ENCODE data around the gene RABEP1. TPM values are rescaled to one million over a fixed set of nuclear protein-coding genes. Genes with fewer than 3 reads are reported as not detected.

RABEP1 gene
- total and polyA plus RNA-seq, 2 experiments from 2014 or later: 37.0 to 88.1 TPM

DNA sequence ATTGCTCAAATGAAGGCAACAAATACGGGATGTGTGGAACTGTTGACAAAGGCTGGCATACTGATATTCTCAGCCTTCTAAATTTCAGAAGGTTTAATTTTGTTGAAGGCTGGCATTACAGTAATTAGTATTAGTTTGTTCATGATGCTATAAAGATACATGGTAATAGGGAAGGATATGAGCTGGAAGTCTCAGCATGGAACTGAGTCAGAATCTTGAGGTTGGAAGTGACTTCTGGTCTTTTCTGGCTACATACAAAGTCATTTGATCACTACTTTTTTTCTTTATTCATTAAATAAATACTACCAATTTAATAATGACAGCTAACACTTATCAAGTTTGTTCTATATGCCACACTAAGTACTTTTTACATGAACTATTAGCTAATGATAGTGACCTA is 22.6 kb downstream of the RABEP1 start:
- Mint-ChIP-seq H3K27ac (no peak overlapping the region), H3K36me3 (ENCODE audit: low read depth) (peaks cover 12% of the 10 kb centered on the region; the same call in 2 of the 3 replicates), H3K4me1 (peaks cover 3% of the 10 kb centered on the region; the same call in 2 of the 3 replicates), H3K9me3 (no peaks in the 10 kb centered on the region), H3K4me3 (no peak overlapping the region), H3K27me3 (ENCODE audit: insufficient read depth, low read depth, poor library complexity) (peaks cover 2% of the 10 kb centered on the region)
- no peak for ATAC-seq
- Histone ChIP-seq H2AFZ (no peak overlapping the region), H3F3A (replicated peaks; ENCODE audit: low read depth) (no peaks in the 10 kb centered on the region), H4K20me1 (replicated peaks; ENCODE audit: insufficient read depth) (peaks cover 62% of the 10 kb centered on the region), H3K4me1 (ENCODE audit: insufficient read depth) (no peaks in the 10 kb centered on the region), H3K79me2 (replicated peaks; ENCODE audit: insufficient read depth) (peaks cover 95% of the 10 kb centered on the region), H3K27me3 (ENCODE audit: insufficient read depth) (no peaks in the 10 kb centered on the region), H3K9me2 (ENCODE audit: insufficient read depth) (no peaks in the 10 kb centered on the region), H3K27ac (ENCODE audit: low read depth) (no peak overlapping the region), H3K4me2 (no peak overlapping the region), H3K4me3 (no peak overlapping the region), H3K36me3 (ENCODE audit: insufficient read depth) (no peaks in the 10 kb centered on the region)
- DNase-seq (ENCODE audit: low spot score): no peak
- no peak for TF ChIP-seq STAT1 (IDR thresholded peaks at IDR 0.05; ENCODE audit: unreplicated experiment)
- no peak for TF ChIP-seq NANOG (IDR thresholded peaks at IDR 0.05; ENCODE audit: borderline replicate concordance)
- TF ChIP-seq, protein P1, sequence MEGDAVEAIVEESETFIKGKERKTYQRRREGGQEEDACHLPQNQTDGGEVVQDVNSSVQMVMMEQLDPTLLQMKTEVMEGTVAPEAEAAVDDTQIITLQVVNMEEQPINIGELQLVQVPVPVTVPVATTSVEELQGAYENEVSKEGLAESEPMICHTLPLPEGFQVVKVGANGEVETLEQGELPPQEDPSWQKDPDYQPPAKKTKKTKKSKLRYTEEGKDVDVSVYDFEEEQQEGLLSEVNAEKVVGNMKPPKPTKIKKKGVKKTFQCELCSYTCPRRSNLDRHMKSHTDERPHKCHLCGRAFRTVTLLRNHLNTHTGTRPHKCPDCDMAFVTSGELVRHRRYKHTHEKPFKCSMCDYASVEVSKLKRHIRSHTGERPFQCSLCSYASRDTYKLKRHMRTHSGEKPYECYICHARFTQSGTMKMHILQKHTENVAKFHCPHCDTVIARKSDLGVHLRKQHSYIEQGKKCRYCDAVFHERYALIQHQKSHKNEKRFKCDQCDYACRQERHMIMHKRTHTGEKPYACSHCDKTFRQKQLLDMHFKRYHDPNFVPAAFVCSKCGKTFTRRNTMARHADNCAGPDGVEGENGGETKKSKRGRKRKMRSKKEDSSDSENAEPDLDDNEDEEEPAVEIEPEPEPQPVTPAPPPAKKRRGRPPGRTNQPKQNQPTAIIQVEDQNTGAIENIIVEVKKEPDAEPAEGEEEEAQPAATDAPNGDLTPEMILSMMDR (conservative IDR thresholded peaks at IDR 0.05; ENCODE audit: low read depth in 2 of 2): no peak
- TF ChIP-seq, protein P2, sequence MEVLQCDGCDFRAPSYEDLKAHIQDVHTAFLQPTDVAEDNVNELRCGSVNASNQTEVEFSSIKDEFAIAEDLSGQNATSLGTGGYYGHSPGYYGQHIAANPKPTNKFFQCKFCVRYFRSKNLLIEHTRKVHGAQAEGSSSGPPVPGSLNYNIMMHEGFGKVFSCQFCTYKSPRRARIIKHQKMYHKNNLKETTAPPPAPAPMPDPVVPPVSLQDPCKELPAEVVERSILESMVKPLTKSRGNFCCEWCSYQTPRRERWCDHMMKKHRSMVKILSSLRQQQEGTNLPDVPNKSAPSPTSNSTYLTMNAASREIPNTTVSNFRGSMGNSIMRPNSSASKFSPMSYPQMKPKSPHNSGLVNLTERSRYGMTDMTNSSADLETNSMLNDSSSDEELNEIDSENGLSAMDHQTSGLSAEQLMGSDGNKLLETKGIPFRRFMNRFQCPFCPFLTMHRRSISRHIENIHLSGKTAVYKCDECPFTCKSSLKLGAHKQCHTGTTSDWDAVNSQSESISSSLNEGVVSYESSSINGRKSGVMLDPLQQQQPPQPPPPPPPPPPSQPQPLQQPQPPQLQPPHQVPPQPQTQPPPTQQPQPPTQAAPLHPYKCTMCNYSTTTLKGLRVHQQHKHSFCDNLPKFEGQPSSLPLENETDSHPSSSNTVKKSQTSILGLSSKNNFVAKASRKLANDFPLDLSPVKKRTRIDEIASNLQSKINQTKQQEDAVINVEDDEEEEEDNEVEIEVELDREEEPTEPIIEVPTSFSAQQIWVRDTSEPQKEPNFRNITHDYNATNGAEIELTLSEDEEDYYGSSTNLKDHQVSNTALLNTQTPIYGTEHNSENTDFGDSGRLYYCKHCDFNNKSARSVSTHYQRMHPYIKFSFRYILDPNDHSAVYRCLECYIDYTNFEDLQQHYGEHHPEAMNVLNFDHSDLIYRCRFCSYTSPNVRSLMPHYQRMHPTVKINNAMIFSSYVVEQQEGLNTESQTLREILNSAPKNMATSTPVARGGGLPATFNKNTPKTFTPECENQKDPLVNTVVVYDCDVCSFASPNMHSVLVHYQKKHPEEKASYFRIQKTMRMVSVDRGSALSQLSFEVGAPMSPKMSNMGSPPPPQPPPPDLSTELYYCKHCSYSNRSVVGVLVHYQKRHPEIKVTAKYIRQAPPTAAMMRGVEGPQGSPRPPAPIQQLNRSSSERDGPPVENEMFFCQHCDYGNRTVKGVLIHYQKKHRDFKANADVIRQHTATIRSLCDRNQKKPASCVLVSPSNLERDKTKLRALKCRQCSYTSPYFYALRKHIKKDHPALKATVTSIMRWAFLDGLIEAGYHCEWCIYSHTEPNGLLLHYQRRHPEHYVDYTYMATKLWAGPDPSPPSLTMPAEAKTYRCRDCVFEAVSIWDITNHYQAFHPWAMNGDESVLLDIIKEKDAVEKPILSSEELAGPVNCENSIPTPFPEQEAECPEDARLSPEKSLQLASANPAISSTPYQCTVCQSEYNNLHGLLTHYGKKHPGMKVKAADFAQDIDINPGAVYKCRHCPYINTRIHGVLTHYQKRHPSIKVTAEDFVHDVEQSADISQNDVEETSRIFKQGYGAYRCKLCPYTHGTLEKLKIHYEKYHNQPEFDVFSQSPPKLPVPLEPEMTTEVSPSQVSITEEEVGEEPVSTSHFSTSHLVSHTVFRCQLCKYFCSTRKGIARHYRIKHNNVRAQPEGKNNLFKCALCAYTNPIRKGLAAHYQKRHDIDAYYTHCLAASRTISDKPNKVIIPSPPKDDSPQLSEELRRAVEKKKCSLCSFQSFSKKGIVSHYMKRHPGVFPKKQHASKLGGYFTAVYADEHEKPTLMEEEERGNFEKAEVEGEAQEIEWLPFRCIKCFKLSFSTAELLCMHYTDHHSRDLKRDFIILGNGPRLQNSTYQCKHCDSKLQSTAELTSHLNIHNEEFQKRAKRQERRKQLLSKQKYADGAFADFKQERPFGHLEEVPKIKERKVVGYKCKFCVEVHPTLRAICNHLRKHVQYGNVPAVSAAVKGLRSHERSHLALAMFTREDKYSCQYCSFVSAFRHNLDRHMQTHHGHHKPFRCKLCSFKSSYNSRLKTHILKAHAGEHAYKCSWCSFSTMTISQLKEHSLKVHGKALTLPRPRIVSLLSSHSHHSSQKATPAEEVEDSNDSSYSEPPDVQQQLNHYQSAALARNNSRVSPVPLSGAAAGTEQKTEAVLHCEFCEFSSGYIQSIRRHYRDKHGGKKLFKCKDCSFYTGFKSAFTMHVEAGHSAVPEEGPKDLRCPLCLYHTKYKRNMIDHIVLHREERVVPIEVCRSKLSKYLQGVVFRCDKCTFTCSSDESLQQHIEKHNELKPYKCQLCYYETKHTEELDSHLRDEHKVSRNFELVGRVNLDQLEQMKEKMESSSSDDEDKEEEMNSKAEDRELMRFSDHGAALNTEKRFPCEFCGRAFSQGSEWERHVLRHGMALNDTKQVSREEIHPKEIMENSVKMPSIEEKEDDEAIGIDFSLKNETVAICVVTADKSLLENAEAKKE (CRISPR knock-in tag; IDR thresholded peaks at IDR 0.05): no peak
- no peak for TF ChIP-seq ZNF114 (CRISPR knock-in tag; IDR thresholded peaks at IDR 0.05)
- no peak for TF ChIP-seq JUNB (IDR thresholded peaks at IDR 0.05; ENCODE audit: unreplicated experiment)
- no peak for TF ChIP-seq POLR2AphosphoS5 (IDR thresholded peaks at IDR 0.05; ENCODE audit: low read depth)
- no peak for TF ChIP-seq CREB1 (CRISPR knock-in tag; IDR thresholded peaks at IDR 0.05; ENCODE audit: low read depth)
- TF ChIP-seq, protein P3, sequence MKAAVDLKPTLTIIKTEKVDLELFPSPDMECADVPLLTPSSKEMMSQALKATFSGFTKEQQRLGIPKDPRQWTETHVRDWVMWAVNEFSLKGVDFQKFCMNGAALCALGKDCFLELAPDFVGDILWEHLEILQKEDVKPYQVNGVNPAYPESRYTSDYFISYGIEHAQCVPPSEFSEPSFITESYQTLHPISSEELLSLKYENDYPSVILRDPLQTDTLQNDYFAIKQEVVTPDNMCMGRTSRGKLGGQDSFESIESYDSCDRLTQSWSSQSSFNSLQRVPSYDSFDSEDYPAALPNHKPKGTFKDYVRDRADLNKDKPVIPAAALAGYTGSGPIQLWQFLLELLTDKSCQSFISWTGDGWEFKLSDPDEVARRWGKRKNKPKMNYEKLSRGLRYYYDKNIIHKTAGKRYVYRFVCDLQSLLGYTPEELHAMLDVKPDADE (IDR thresholded peaks at IDR 0.05): no peak
- no peak for TF ChIP-seq EZH2 (IDR thresholded peaks at IDR 0.05; ENCODE audit: low read depth, unreplicated experiment)
- TF ChIP-seq, protein P4, sequence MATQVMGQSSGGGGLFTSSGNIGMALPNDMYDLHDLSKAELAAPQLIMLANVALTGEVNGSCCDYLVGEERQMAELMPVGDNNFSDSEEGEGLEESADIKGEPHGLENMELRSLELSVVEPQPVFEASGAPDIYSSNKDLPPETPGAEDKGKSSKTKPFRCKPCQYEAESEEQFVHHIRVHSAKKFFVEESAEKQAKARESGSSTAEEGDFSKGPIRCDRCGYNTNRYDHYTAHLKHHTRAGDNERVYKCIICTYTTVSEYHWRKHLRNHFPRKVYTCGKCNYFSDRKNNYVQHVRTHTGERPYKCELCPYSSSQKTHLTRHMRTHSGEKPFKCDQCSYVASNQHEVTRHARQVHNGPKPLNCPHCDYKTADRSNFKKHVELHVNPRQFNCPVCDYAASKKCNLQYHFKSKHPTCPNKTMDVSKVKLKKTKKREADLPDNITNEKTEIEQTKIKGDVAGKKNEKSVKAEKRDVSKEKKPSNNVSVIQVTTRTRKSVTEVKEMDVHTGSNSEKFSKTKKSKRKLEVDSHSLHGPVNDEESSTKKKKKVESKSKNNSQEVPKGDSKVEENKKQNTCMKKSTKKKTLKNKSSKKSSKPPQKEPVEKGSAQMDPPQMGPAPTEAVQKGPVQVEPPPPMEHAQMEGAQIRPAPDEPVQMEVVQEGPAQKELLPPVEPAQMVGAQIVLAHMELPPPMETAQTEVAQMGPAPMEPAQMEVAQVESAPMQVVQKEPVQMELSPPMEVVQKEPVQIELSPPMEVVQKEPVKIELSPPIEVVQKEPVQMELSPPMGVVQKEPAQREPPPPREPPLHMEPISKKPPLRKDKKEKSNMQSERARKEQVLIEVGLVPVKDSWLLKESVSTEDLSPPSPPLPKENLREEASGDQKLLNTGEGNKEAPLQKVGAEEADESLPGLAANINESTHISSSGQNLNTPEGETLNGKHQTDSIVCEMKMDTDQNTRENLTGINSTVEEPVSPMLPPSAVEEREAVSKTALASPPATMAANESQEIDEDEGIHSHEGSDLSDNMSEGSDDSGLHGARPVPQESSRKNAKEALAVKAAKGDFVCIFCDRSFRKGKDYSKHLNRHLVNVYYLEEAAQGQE (IDR thresholded peaks at IDR 0.05; ENCODE audit: unreplicated experiment): no peak
- no peak for TF ChIP-seq ZNF331 (CRISPR knock-in tag; IDR thresholded peaks at IDR 0.05; ENCODE audit: low read depth)

Data from GM23338 (cell line).